Stomach (tissue), 9 donors: Measurements from ENCODE around the gene LARGE1. TPM values are rescaled to one million over a fixed set of nuclear protein-coding genes. Genes with fewer than 3 reads are reported as not detected.

Source experiments
- DNase-seq, 2 donors: peaks; one replicate each; pipeline versions ENCODE4 v3.0.0 to v3.0.0-alpha.2; 2013 to 2019
- H3K27ac ChIP-seq, 5 donors: fragments of 200-600 bp in 4 of 5; sonication (generic) in 4 of 5; one replicate each; pipeline ENCODE4 v1.5.1; 2013 to 2019; ENCODE audit warnings: mild to moderate bottlenecking in 1 of 5, moderate library complexity in 1 of 5
- H3K27me3 ChIP-seq, 3 donors: fragments of 200-600 bp; sonication (generic); one replicate each; pipeline ENCODE4 v1.5.1; 2017 to 2019; ENCODE audit warnings: mixed run types in 1 of 3
- H3K36me3 ChIP-seq, 4 donors: fragments of 200-600 bp; sonication (generic); 1 replicate in 3 of 4; 2 replicates in 1 of 4; pipeline ENCODE4 v1.5.1; 2016 to 2019
- H3K4me1 ChIP-seq, 4 donors: fragments of 200-600 bp; sonication (generic); one replicate each; pipeline ENCODE4 v1.5.1; 2016 to 2019
- H3K4me3 ChIP-seq, 4 donors: fragments of 200-600 bp; sonication (generic) in 3 of 4; one replicate each; pipeline ENCODE4 v1.5.1; 2016 to 2019; ENCODE audit warnings: mild to moderate bottlenecking in 1 of 4
- H3K9me3 ChIP-seq, 4 donors: fragments of 200-600 bp; sonication (generic); one replicate each; pipeline ENCODE4 v1.5.1; 2016 to 2019
- CTCF ChIP-seq, 7 experiments: fragments of 450-650 bp in 4 of 7; fragments of 200-600 bp in 3 of 7; sonication (generic) in 3 of 7; IDR thresholded peaks; one replicate each; pipeline ENCODE4 v1.5.1; 2016 to 2019; ENCODE audit warnings: antibody characterized with exemption in 7 of 7, control low read depth in 2 of 7, mild to moderate bottlenecking in 1 of 7
- EP300 ChIP-seq: sonication (generic); formaldehyde crosslinking; IDR thresholded peaks from one replicate; pipeline ENCODE4 v1.6.1; 2017; ENCODE audit warnings: antibody characterized with exemption
- POLR2A ChIP-seq, 4 donors: fragments of 450-650 bp; IDR thresholded peaks; one replicate each; pipeline ENCODE4 v1.6.1; 2016; ENCODE audit warnings: antibody characterized with exemption in 4 of 4, control low read depth in 2 of 4, mild to moderate bottlenecking in 1 of 4, moderate library complexity in 1 of 4
- POLR2AphosphoS5 ChIP-seq, 3 donors: sonication (generic); formaldehyde crosslinking; IDR thresholded peaks; one replicate each; pipeline ENCODE4 v1.6.1; 2016; ENCODE audit warnings: antibody characterized with exemption in 3 of 3
- WGBS, 5 donors: extraction: QIAGEN DNeasy Blood & Tissue Kit in 3 of 5; methylation state at CpG; one replicate each; pipeline versions ENCODE4 v1.1.5 to v1.1.7; 2013 to 2018; 5-methylcytosine and 5-hydroxymethylcytosine counted together
- intact Hi-C: fragments of 100-400 bp; cut with DNase I; formaldehyde crosslinking; loops from one replicate; pipeline ENCODE4 v1.15.1; 2023; ENCODE audit warnings: low total_unique reads
- polyA plus RNA-seq, 3 donors: library from polyadenylated mRNA; stranded (reverse); fragments of 200-250 nt; gene quantifications; one replicate each; pipeline ENCODE4 v1.2.3, GENCODE V29; 2013
- total RNA-seq, 5 donors: library from RNA; depleted of rRNA; stranded (reverse); fragments of >200 nt; gene quantifications; one replicate each; pipeline versions ENCODE4 v1.1.0 to v1.2.3, GENCODE V29; 2014 to 2016
- donor health status: healthy with polysubstance abuse.
- donor health status: Bipolar disorder and iron deficiency.
- donor health status: healthy.

The LARGE1 gene
- total and polyA plus RNA-seq, 8 donors, result 3.5 to 110 (median 51.6) TPM

- Histone ChIP-seq H3K36me3 (no peaks in the 10 kb centered on the region), H3K9me3 (no peaks in the 10 kb centered on the region), H3K27ac (no peak overlapping the region), H3K4me3 (no peak overlapping the region), H3K27me3 (no peaks in the 10 kb centered on the region), H3K4me1 (peaks cover 0 to 37% (median 22%) of the 10 kb centered on the region in 4 donors)
- WGBS, 5 donors, result 47 to 84% (median 77%) methylated on average over 2 of the region's 2 CpGs
- intact Hi-C loops, result no loop called here
- DNase-seq, result no peak
- TF ChIP-seq EP300 (no peak), CTCF (IDR thresholded peaks at IDR 0.05) (no peak), POLR2A (IDR thresholded peaks at IDR 0.05) (no peak), POLR2AphosphoS5 (IDR thresholded peaks at IDR 0.05) (no peak)
Observed at GRCh38 chr22:33728847-33729246, 191.4 kb downstream of the LARGE1 start.

DNA sequence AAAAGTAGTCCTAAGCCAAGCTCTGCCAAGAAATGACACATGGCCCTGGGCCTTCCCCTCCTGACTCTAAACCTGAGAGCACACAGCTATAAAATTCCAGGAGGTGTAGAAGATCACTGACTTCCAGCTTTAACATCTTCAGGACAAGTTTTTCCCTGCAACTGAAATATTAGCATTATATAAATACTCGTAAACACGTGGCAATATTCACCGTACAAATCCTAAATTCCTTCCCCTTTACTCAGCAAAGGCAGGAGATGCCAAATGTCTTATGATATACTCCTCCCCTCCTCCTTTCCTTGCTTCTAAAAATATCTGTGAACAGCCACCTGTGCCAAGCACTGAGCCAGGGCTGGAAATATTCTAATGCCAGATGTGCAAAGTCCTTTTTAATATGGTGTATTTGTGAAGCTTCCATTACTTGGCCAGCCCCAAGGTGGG, 194.0 kb downstream of the LARGE1 start:
- Histone ChIP-seq H3K27ac (peak overlapping the region in 1 of 5 donors; percentile 31), H3K4me1 (peaks cover 0 to 39% (median 22%) of the 10 kb centered on the region in 4 donors), H3K9me3 (no peaks in the 10 kb centered on the region), H3K4me3 (no peak overlapping the region), H3K36me3 (no peaks in the 10 kb centered on the region), H3K27me3 (no peaks in the 10 kb centered on the region)
- intact Hi-C loops, result no loop called here
- peak in 1 of 2 donors; percentile 53 for DNase-seq
- TF ChIP-seq POLR2AphosphoS5 (IDR thresholded peaks at IDR 0.05) (peak in 2 of 3 donors; percentile 11 to 81), POLR2A (IDR thresholded peaks at IDR 0.05) (no peak), EP300 (no peak), CTCF (IDR thresholded peaks at IDR 0.05) (no peak)
- WGBS, 5 donors, result 60 to 84% (median 65%) methylated on average over 3 of the region's 3 CpGs

DNA sequence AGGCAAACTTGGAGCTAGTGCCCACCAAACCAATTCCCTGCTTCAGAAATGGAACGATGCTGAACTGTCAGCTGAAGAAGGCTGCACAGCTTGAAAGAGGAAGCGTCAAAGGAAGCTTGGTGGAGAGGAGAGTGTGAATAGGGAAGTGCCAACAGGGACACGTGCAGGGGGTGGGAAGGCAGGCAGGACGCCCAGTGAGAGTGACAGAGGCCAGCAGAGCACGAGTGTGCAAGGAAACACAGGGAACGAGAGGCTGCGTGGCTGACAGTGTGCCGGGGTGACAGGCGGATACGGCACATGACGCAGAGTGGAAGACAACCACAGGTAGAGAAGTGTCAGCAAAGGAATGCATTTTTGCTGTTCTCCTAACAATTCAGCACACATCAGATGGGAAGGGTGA, 196.4 kb downstream of the LARGE1 start:
- TF ChIP-seq CTCF (IDR thresholded peaks at IDR 0.05) (no peak), POLR2A (IDR thresholded peaks at IDR 0.05) (no peak), EP300 (no peak), POLR2AphosphoS5 (IDR thresholded peaks at IDR 0.05) (no peak)
- WGBS, 5 donors, result 80 to 85% (median 80%) methylated on average over 11 of the region's 11 CpGs
- intact Hi-C loops, result no loop called here
- Histone ChIP-seq H3K4me3 (no peak overlapping the region), H3K36me3 (no peaks in the 10 kb centered on the region), H3K4me1 (peaks cover 0 to 43% (median 20%) of the 10 kb centered on the region in 4 donors), H3K27ac (no peak overlapping the region), H3K9me3 (no peaks in the 10 kb centered on the region), H3K27me3 (no peaks in the 10 kb centered on the region)
- DNase-seq, result no peak

DNA sequence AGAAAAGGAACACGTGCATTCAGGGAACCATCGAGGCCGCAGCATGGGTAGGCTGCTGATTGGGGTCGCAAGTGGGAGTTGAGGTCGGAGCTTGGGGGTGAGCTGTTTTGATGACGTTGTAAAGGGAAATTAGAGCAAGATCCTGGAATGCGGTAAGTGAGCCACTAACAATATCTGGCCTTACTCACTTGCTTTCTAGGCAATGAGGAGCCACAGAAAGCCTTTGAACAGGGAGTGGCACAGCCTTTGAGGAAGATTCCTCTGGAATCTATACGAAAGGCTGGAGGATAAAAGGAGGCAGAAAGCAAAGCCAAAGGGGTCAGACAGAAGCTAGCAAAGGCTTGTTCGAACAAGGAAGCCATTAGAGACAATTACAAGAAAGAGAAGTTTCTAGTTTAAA, 197.5 kb downstream of the LARGE1 start:
- 87 to 95% (median 94%) methylated on average over 9 of the region's 9 CpGs for WGBS, 5 donors
- no peaks in the 10 kb centered on the region for H3K9me3 ChIP-seq
- intact Hi-C loops, result no loop called here
- no peak overlapping the region for H3K4me3 ChIP-seq
- no peaks in the 10 kb centered on the region for H3K27me3 ChIP-seq
- peaks cover 0 to 39% (median 14%) of the 10 kb centered on the region in 4 donors for H3K4me1 ChIP-seq
- TF ChIP-seq CTCF (IDR thresholded peaks at IDR 0.05) (no peak), POLR2AphosphoS5 (IDR thresholded peaks at IDR 0.05) (no peak), EP300 (no peak), POLR2A (IDR thresholded peaks at IDR 0.05) (no peak)
- DNase-seq, result no peak
- H3K27ac ChIP-seq, result no peak overlapping the region
- no peaks in the 10 kb centered on the region for H3K36me3 ChIP-seq
